HFFc6 (cell line): ENCODE data around the gene COL4A6. TPM values are rescaled to one million over a fixed set of nuclear protein-coding genes. Genes with fewer than 3 reads are reported as not detected.

Experiments
- DNase-seq: peaks from one replicate; pipeline ENCODE4 v3.0.0-alpha.2; 2018
- H3K27ac Mint-ChIP-seq: 2 replicates; pipeline ENCODE4 v1.8.0; 2020; ENCODE audit warnings: mild to moderate bottlenecking, mixed read lengths
- H3K27me3 Mint-ChIP-seq: 2 replicates; pipeline ENCODE4 v1.8.0; 2021; ENCODE audit warnings: mild to moderate bottlenecking, moderate library complexity, mixed read lengths; ENCODE audit not compliant: insufficient read depth
- H3K36me3 Mint-ChIP-seq: 2 replicates; pipeline ENCODE4 v1.8.0; 2021; ENCODE audit warnings: low read depth, mixed read lengths
- H3K4me1 Mint-ChIP-seq: 2 replicates; pipeline ENCODE4 v1.8.0; 2020; ENCODE audit warnings: low read depth, mixed read lengths
- H3K4me3 Mint-ChIP-seq: 2 replicates; pipeline ENCODE4 v1.8.0; 2020; ENCODE audit warnings: mild to moderate bottlenecking, moderate library complexity, mixed read lengths
- H3K9me3 Mint-ChIP-seq: 2 replicates; pipeline ENCODE4 v1.8.0; 2020; ENCODE audit warnings: mild to moderate bottlenecking, mixed read lengths
- total RNA-seq, 6 experiments: library from RNA; stranded (reverse); fragmentation: NEBNext Ultra II Directional; extraction: Animal tissue kit (Norgen Biotek cat#: 25700); gene quantifications; 2 replicates in 1 of 6; 3 replicates in 5 of 6; pipeline ENCODE4 v1.2.3, GENCODE V29; 2021
- TF ChIP-seq, protein P1 (sequence below): fragments of 200-600 bp; sonication (generic); IDR thresholded peaks from 2 replicates; pipeline ENCODE4 v1.5.0; 2021; ENCODE audit warnings: antibody characterized with exemption, mild to moderate bottlenecking

Gene COL4A6
- total RNA-seq, 6 experiments from 2014 or later: 0.03 to 0.16 (median 0.11) TPM

DNA sequence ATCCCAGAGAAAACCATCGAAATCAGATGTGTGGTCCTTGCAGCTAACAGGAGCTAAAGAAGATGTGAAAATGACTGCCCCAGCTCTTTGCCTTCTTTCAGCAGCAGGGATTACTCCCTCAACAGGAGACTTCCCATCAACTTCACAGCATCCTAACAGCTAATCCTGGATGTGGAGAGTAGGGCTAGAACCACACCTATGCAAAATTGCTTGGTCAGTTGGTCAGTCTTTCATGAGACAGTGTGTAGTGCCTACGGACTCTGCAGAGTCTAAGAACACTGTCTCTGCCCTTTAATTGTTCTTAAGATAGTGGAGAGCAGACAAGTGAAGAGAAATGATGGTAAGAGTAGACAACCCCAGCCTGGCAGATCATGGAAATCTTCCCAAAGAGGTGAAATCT, 133.5 kb downstream of the COL4A6 start:
- Mint-ChIP-seq H3K27me3 (no peaks in the 10 kb centered on the region; the same call in 1 of the 2 replicates), H3K9me3 (no peaks in the 10 kb centered on the region), H3K4me1 (peaks cover 10% of the 10 kb centered on the region; the same call in 1 of the 2 replicates), H3K27ac (no peak overlapping the region), H3K36me3 (no peaks in the 10 kb centered on the region), H3K4me3 (no peak overlapping the region)
- DNase-seq: no peak
- TF ChIP-seq, protein P1, sequence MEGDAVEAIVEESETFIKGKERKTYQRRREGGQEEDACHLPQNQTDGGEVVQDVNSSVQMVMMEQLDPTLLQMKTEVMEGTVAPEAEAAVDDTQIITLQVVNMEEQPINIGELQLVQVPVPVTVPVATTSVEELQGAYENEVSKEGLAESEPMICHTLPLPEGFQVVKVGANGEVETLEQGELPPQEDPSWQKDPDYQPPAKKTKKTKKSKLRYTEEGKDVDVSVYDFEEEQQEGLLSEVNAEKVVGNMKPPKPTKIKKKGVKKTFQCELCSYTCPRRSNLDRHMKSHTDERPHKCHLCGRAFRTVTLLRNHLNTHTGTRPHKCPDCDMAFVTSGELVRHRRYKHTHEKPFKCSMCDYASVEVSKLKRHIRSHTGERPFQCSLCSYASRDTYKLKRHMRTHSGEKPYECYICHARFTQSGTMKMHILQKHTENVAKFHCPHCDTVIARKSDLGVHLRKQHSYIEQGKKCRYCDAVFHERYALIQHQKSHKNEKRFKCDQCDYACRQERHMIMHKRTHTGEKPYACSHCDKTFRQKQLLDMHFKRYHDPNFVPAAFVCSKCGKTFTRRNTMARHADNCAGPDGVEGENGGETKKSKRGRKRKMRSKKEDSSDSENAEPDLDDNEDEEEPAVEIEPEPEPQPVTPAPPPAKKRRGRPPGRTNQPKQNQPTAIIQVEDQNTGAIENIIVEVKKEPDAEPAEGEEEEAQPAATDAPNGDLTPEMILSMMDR: no peak

DNA sequence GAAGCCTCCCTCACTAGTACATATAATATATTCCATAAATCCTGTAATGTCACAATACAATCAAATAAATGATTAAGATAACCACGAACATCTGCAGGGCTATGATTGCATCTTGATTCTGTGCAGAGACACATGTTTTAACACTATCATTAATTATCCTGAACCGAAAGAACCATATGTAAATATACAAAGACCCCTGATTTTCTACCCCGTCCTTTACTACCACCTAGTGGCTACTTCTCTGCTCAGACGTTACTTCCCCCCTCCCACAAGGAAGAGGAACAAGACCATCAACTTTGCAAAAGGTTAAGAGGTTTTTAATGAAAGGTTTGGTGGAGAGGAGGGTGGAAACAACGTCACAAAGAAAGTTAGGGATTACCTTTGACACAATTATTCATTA, 134.0 kb downstream of the COL4A6 start:
- Mint-ChIP-seq H3K4me3 (no peak overlapping the region), H3K27me3 (no peaks in the 10 kb centered on the region; the same call in 1 of the 2 replicates), H3K36me3 (no peaks in the 10 kb centered on the region), H3K9me3 (no peaks in the 10 kb centered on the region), H3K4me1 (peaks cover 9% of the 10 kb centered on the region; the same call in 1 of the 2 replicates), H3K27ac (no peak overlapping the region)
- DNase-seq: no peak
- TF ChIP-seq, protein P1: peak; percentile 22; the same call in 1 of the 2 replicates

DNA sequence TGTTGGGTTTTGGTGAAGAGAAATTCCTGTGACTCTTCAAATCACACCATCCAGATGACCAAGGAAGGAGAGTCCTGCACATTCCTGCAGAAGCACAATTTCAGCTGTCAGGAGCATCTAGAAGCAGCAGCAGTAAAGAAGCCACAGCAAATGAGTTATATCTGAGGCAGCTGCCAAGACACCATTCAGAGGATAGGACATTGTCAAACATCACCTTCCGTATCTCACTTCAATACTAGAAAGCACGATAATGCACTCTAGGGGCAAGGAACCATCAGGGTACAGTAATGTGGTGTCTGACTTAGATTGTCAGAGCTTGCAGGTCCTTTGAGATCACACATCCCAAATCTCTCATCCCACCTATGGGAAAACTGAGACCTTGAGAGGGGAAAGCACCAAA, 134.5 kb downstream of the COL4A6 start:
- Mint-ChIP-seq H3K4me1 (peaks cover 5% of the 10 kb centered on the region; the same call in 1 of the 2 replicates), H3K27ac (no peak overlapping the region), H3K27me3 (no peaks in the 10 kb centered on the region; the same call in 1 of the 2 replicates), H3K36me3 (no peaks in the 10 kb centered on the region), H3K9me3 (no peaks in the 10 kb centered on the region), H3K4me3 (no peak overlapping the region)
- DNase-seq: no peak
- TF ChIP-seq, protein P1: no peak

DNA sequence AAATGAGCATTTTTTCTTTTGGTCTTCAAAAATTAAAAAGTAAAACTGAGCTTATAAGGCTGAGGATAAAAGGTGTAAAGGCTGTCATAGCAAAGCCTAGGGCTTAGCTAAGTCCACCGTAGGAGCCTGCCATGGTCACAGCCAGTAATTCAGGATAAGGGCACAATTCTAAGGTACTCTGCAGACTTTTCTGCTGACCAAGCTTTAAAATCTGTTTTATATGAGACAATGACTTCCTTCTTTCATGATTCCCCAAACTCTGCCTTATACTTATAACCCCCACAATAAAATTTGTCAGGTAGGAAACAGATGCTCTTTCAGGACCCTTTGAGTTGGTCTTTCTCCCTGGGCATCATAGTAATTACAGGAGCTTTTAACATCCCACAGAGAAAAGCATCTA, 138.5 kb downstream of the COL4A6 start:
- Mint-ChIP-seq H3K27ac (no peak overlapping the region), H3K36me3 (no peaks in the 10 kb centered on the region), H3K9me3 (no peaks in the 10 kb centered on the region), H3K4me3 (no peak overlapping the region), H3K4me1 (peaks cover 4% of the 10 kb centered on the region; the same call in 1 of the 2 replicates), H3K27me3 (no peaks in the 10 kb centered on the region; the same call in 1 of the 2 replicates)
- DNase-seq: no peak
- TF ChIP-seq, protein P1: no peak

DNA sequence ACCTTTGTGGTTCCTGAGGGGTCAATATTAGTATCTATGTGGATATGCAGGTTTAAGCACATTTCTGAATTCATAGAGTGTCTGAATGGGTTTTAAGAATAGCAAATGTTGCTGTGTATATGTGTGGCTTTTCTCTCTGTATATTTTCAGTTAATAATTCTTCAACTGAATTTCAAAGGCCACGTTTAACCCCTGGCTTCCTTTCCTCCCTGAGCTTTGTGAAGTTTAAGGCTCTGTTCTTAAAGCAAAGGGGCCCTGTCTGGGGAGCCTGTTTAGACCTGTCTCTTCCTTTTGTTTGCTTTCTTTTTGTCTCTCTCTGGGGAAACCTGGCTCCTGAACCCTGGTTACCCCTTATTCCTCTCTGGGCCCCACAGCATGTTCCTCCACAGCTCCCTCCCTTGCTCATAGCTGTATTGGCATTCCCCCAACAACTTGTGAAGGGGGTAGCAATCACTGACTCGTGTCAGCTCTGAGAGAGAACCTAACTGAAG, 139.1 kb downstream of the COL4A6 start:
- H3K36me3 Mint-ChIP-seq: no peaks in the 10 kb centered on the region
- no peak overlapping the region for H3K4me3 Mint-ChIP-seq
- DNase-seq: no peak
- no peak overlapping the region for H3K27ac Mint-ChIP-seq
- H3K27me3 Mint-ChIP-seq: no peaks in the 10 kb centered on the region; the same call in 1 of the 2 replicates
- H3K9me3 Mint-ChIP-seq: no peaks in the 10 kb centered on the region
- peaks cover 4% of the 10 kb centered on the region; the same call in 1 of the 2 replicates for H3K4me1 Mint-ChIP-seq
- TF ChIP-seq, protein P1: no peak
